GM18505 (cell line): ENCODE measurements around the gene UNKL.

Source experiments
- ATAC-seq: cut with Tn5 transposase; IDR thresholded peaks from one replicate; pipeline ENCODE4 v1.9.1; 2021; ENCODE audit not compliant: unreplicated experiment
- POLR2A ChIP-seq: IDR thresholded peaks from 4 replicates; pipeline ENCODE4 v1.6.1; 2011; ENCODE audit warnings: borderline replicate concordance; ENCODE audit not compliant: insufficient read depth, insufficient read length; ENCODE audit errors: extremely low read depth

The UNKL gene

GRCh38 chr16:1342526-1343427, 71.7 kb downstream of the UNKL start:
- peak; percentile 80 for ATAC-seq
- no peak for TF ChIP-seq POLR2A

GRCh38 chr16:1341495-1342420, 72.7 kb downstream of the UNKL start:
- TF ChIP-seq POLR2A = no peak
- ATAC-seq = no peak

- no peak for ATAC-seq
- no peak for TF ChIP-seq POLR2A
Measured at GRCh38 chr16:1340730-1341494, 73.6 kb downstream of the UNKL start.

GRCh38 chr16:1338855-1339675, 75.4 kb downstream of the UNKL start:
- ATAC-seq = no peak
- TF ChIP-seq POLR2A = no peak

- TF ChIP-seq POLR2A = no peak
- ATAC-seq = no peak
Measured at GRCh38 chr16:1338119-1338730, 76.3 kb downstream of the UNKL start.

- no peak for ATAC-seq
Measured at GRCh38 chr16:1337486-1337885, 77.0 kb downstream of the UNKL start.

GRCh38 chr16:1336619-1337018, 77.9 kb downstream of the UNKL start:
- TF ChIP-seq POLR2A = no peak
- no peak for ATAC-seq

More at GRCh38 chr16:1337486-1337885, 77.0 kb downstream of the UNKL start:
- TF ChIP-seq POLR2A = no peak

- no peak for TF ChIP-seq POLR2A
- ATAC-seq = no peak
Measured at GRCh38 chr16:1335996-1336395, 78.5 kb downstream of the UNKL start.

GRCh38 chr16:1335211-1335971, 79.1 kb downstream of the UNKL start:
- ATAC-seq = no peak
- TF ChIP-seq POLR2A = no peak

GRCh38 chr16:1334739-1335138, 79.8 kb downstream of the UNKL start:
- ATAC-seq = no peak
- TF ChIP-seq POLR2A = no peak
